Activated gamma-delta T cell treated with Interleukin-2 at 50 U/mL for 16 hours (primary cell): ENCODE data around the gene SETBP1.

ENCODE experiments used
- DNase-seq: peaks from one replicate; pipeline ENCODE4 v3.0.0-alpha.2; 2020

Gene SETBP1

DNA sequence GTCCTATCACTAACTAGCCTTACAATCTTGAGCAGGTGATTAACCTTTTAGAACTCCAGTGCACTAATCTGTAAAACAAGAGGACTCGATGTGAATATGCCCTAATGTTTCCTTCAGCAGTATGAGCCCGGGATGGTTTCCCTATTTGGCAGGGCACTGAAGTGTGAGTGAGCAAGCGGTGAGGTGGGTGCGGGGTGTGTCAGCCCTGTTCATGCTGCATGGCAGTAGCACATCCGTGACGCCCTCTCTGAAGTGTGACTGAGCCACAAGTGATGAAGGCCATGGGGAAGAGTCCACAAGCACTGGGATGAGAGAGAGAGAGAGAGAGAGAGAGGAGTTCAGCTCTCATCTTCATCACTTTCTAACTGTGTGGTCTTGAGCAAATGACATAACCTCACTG lies 168.7 kb downstream of the SETBP1 start:
- DNase-seq, result no peak

DNA sequence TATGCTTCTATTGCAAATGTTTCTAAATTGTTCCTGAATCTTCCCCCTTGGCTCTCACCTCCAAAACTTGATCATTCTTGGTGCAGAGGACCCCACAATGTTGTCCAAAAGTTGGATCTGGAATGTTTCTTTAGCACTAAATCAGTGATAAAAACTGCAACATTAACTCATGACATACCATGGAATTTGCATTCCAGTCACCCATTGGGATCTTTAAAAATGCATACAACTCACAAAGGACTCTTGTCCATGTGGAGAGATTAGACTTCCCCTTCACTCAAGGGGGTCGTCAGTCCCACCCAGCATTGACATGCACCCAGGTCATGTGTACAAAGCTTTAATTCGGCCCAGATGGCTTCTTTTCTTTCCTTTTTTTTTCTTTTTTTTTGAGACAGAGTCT lies 169.3 kb downstream of the SETBP1 start:
- no peak for DNase-seq

DNA sequence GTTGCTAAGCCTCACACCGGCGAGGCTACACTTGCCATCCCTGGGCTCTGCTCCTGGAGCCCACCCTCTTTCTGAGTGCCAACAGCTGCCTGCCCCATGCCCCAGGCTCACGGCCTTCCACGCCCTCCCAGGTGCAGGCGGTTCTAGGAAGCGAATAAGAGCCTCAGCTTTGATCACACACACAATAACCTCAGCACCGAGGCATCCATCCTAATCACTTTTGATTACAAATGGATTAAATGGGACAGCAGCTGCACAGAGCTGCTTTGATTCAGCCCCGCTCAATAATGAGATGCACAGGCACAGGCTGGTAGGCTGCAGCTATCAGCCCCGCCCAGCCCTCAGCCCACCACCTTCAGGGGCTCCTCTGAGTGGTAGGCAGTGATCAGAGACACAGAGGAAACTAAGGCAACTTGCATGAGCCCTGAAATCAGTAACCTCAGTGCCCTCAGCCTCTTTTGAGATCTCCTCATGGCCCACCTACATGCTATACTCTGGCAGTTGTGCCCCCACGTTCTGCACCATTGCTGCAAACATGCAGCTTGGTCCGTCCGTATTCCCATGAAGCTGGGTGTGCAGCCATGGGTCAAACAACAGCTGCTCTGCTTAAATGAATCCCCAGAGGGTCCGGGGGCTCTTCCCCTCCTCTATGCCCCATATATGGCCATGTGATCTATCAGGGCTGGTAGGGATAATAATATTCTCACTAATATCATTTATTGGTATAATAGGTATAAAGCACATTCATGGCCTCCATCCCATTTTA lies 171.4 kb downstream of the SETBP1 start:
- no peak for DNase-seq

GRCh38 chr18:44852818-44853217 lies 172.1 kb downstream of the SETBP1 start:
- no peak for DNase-seq

- DNase-seq, result no peak
Measured at GRCh38 chr18:44853430-44853829, 172.7 kb downstream of the SETBP1 start.

GRCh38 chr18:44855681-44856080 lies 175.0 kb downstream of the SETBP1 start:
- no peak for DNase-seq

DNA sequence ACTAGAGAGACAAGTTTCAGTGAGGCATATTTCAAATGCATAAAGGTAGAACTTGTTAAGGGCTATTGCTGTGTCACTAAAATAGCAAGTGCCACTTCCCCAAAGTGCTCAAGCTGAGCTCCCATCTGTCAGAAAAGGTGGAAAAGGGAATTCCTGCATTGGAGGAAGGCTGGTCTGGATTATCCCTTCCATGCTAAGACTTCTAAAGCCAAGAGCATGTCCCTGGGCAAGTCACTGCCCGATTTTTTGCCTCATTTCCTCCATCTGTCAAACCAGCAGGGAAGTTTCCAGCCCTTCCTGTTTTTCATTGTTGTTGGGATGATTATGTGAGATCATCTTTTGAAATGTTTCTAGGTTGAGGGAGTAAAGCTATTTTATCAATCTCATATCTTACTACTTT lies 175.5 kb downstream of the SETBP1 start:
- DNase-seq, result no peak

DNA sequence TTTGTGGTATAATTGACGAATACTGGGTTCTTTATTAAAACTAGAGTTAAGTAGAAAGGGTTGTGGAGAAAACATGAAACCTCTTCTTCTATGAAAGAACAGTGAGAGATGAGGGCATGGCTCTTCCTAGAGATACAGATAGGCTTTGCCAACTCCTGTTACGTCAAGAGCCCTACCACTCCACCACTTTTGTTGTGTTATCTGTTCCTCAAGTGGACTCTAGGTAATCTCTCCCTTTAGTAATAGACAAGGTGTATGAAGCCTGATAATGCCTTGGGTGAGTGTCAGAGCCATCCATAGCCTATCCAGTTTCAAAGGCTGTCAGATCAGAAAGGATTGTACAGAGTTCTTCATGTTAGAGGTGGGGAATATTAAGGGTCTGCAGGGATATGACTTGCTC lies 176.4 kb downstream of the SETBP1 start:
- no peak for DNase-seq

DNA sequence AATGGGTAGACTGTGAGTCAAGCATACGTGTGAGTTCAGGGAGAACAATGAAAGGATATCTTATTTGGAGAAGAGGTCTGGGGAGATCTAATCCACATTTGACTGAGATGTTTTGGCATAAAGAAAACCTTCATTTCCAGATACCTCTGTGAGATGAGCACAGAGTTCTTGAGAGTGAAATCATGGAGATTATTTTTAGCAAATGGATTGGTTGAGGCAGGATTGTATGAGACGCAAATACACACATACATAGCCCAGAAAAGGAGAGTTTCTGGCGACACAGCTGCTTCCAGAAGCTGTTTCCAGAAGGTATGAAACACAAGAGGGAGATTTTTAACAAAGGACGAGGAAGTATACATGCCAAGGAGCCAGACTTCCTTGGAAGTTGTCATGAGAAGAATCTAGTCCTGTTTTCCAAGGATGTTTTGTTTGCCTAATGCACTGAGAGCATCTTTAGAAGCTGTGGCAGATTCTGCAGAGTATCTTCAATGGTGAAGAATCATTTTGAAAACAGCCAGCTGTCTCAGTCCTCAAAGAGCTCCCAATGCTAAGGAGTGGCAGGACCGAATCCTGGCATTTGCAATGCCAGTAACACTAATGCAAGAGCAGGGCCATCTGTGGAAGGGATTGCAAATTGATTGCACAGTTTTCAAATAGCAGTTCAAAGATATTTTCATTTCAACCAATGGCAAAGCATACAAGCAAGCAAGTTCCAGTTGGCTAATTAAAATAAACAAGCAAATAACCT lies 177.2 kb downstream of the SETBP1 start:
- no peak for DNase-seq

DNA sequence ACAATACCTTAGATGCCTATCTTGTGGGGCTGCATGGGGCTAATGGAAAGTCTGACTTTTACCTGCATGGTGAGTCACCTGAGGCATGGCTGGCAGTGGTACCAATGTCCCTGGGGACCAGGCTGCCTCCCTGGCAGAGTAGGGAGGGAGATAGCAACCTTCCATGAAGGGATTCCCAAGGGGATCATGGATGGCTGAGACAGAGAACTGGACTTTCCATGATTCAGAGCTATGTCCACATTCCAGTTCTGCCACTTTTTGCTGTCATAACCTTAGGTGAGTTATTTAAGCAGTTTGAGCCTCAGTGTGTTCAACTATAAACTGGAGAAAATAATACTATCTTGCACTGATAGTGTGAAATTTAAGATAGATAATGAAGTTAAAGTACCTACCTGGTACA lies 178.6 kb downstream of the SETBP1 start:
- DNase-seq, result no peak

DNA sequence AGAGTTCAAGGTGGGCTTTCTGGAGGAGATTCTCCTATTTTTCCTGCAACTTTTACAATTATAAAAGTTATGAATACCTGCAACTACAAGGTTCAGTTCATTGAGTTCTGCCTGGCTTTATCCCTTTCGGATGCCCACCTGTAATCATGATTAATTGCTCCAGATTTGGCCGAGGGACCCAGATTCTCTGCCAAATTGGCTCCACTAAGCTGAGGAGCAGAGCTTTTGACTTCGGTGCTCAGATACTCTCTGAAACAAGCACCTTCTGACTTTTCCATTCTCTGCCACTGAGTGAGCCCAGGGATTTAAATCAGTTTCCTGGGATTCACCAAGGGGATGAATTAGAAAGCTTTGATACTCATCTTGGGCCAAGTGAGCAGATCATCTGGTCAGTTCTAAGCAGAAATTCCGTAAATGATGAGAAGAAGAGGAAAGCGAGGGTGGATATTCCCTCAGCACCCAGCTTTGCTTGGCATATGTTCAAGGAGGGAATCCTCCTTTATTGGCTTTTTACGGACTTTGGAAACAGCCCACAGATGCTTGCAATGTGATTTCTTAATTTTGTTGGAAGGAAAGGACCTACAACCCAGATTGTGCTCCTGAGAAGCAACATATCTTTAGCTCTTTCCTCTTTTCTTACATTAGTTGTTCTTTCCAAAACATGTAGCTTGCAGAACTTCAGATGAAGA lies 179.2 kb downstream of the SETBP1 start:
- DNase-seq, result no peak

- no peak for DNase-seq
Measured at GRCh38 chr18:44862112-44862511, 181.4 kb downstream of the SETBP1 start.

DNA sequence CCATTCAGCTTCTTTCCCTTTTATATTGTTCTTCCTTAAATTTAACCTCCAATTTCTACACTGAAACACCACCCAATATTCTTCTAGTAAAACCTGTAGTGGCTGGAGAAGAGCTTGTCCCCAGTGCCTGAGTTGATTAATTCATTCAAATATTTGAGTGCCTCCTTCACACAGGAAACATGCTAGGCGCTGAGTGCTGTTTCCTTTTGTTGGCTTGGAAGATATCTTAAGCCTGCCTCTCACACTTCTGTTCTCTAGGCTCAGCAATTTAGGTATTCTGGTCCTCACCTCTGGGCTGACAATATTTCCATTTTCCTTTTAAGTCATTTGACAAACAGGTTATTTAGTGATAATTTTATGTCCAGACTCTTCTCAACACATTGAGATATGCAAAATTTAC lies 185.4 kb downstream of the SETBP1 start:
- DNase-seq, result no peak

DNA sequence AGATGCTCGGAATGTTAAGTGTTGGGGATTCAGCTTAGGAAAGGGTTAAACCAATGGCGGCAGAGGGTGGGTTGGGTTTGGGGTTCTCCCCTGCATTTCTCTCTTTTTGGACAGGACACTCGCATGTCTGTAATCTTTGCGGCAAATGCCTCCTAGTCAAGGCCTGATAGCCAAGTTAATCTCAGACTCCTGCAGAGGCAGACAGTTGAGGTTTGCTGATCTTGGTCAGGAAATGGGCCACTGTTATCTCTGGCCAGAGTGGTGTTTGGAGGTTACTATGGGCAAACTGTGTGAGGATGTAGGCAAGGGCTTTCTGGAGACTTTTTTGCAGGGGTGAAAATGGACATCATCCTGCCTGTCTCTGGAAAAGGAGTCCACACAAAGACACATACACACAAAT lies 188.8 kb downstream of the SETBP1 start:
- DNase-seq, result no peak

DNA sequence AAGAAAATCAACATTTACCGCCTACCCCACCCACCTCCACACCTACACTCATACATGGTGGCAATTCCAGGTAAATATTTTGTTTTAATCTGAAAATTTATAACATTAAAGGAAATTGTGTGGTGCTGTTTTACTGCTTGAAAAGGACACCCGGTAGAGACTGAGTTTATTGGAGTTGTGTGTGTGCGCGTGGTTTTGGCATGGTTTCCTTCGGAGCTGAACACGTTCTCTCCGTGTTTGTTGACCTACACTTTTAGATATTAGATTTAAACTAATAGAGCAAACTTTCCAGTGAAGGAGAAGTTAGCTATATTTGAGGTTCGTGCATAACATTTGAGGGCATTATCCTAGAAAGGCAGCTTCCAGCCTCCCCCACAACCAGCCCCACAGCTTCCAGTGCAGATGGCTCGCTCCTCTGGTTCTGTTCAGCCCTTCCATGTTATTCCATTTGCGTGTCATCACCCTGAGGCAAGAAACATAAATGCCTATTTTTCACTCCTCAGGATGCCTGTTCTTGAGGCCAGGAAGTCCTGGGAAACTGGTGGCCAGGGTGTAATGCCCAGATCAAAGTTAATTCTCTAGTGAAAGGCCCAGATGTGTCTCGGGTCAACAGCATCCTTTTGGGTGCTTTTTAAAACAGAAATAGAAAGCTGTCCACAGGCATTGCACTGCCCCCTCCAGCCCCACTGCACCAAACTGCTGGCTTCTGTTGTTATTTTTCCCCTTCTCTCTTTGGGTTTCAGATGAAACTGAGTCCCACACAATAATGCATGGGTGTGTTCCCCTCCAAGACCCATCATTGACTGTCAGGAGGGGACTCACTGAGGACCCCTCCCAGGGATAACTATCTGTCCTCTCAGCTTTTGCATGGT lies 190.2 kb downstream of the SETBP1 start:
- no peak for DNase-seq

DNA sequence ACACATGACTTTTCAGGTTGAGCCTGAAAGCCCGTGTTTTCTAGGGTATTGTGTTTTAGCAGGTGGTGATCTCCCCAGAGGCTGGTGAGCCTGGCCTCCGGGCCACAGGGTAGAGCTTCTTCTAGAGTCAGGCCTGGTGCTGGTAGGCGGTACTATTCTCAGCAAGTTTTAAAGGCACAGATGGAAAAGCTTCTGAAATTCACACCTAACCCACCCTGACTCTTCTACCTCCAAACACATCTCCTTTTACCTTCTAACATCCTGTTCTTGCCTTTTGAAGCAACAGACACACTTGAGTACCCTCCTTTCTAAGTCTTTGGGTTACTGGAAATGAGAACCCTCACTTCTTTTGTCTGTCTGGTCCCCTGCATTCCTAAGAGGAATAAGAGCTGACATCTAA lies 191.1 kb downstream of the SETBP1 start:
- no peak for DNase-seq

- DNase-seq, result no peak
Measured at GRCh38 chr18:44876024-44876423, 195.3 kb downstream of the SETBP1 start.

DNA sequence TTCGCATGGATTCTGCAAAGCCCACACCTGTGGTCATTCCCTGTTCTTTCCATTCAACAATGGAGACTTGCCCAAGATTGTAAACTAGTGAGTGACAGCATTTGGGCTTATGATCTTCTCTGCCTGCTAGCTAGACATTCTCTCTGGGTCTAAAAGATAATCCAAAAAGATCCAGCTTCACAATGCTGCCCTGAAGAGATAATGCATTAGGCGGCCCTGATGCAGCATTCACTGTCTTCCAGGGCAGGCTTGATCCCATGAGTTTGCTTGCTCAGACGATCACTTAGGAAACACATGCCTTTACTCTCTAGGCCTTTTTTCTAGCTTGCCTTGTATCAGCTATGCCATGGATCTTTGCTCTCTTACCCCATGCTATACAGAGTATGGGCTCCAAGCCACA lies 196.1 kb downstream of the SETBP1 start:
- DNase-seq, result no peak

DNA sequence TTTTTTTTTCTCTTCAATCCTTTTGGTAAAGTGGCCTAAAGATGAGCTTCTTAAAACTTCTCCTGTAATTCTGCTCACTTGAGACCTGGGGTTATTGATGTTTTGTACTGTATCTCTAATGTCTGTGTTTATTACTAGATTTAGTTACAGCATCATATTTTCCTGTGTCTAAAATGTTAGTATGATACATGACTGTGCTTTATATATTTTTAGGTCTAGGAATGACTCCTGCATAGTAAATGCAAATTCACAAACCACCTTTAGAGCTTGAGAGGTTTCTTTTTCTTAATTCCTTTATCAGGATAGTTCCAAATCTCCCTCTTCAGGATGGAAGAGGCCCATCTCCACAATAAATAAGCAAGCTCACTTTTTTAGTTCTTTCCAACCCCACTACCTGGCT lies 197.6 kb downstream of the SETBP1 start:
- no peak for DNase-seq

GRCh38 chr18:44880170-44880569 lies 199.5 kb downstream of the SETBP1 start:
- DNase-seq, result no peak

DNA sequence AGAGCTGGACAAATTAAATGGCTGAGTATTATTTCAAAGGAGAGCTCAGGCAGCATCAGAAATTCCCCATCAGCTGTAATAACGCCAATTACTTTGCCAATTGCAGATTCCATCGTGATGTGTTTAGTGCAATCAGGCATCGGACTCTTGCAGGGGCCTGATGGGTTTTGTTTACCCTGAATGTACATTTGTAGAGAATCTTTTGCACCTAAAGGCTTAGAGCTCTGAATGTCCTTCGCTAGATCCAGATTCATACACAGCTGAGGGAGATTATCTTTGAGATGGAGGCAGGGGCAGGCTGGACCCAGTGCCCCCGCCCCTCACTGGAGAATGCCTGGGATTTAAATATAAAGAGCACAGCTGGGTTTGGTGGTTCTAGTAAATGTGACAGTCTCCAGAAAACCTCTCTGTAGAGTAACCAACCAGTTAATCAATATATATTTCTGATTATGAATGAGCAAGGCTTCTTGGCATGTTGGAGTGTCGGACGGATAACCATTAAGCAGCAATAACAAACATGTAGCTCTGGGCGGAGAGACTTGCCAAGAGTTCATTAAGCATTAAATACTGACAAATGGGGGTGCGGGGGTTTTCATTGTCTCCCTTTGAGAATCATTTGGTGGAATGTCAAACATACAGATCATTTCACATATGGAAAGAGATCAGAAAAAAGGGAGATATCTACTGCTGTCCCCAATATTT lies 200.9 kb downstream of the SETBP1 start:
- DNase-seq, result no peak

DNA sequence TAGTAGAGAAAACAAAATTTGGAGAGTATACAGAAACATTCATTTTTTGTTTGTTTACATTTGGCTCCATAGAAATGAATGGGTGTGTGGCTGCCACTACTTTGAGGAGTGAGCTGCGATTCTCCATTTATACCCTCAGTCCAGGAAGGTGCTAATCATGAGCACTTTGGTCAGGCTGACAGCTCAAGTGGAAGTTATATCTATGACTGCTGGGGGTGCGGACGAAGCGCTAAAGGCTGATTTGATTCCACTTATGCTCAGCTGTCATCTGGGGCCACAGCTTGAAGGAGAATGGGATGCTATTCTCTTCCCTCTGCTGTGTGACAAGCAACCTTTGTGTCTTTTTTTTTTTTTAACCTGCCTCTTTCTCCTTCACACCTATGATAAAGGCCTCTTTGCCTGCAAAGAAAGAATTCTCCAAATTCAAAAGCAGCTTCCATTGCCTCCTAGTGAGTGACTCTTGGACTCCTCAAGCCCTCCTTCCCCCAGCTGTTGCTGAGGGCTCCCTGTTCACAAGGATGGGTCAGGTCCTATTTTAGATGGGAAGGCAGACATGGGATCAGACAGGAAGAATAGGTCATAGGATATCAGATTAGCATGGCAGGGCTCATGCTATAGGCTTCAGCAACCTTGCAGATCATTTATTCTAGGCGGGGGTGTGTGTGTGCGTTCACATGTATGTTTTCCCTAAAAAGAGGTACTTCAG lies 201.6 kb downstream of the SETBP1 start:
- DNase-seq, result no peak
